Measurements from ENCODE around the gene FAN1.

The FAN1 gene

DNA sequence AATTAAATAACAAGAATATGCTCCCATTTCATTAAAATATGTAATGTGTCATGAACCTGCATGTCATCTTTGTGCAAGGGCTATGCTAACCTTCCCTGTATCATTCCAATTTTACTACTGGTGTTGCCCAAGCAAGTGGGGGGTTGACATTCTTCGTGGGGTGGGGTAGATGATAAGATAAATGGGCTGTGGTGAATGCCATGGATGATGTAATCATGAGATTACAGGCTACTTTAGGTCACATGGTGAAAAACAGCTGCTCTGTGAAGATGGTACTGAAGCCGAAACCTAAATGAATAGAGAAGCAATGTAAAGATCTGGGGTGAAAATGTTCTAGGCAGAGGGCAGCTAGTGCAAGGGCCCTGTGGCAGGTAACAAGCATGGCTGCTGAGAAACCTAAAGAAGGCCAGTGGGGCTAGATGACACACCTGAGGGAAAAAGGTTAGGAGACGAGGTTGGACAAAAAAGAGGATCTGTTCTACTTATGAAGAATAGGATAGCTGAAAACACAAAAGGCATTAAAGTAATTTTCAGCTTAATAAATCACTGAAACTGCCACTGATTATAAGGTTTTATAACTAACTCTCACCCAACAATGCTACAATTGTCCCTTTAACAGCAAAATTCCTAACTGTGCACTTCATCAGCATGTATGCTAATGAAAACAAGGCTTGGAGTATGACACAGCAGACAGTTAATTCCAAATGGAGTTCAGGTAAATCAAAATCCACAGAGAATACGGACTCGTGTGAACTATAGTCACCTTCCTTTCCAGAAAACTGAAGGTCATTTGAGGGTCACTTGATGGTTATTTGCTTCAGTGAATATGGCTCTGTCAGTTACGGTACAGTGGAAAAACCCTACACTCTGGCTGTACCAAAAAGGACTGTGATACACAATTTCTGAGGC is 52.8 kb downstream of the FAN1 start:
- Histone ChIP-seq H3K36me3 (ENCODE audit: insufficient read depth, low read length) (peaks cover 20% of the 10 kb centered on the region), H3K9ac (ENCODE audit: low read depth, low read length) (no peak overlapping the region), H3K4me1 (ENCODE audit: insufficient read depth, low read length) (peaks cover 10% of the 10 kb centered on the region), H3K9me3 (ENCODE audit: control insufficient read depth, insufficient read depth, low read length) (no peaks in the 10 kb centered on the region)

- no peak overlapping the region for H3K9ac ChIP-seq (ENCODE audit: low read depth, low read length)
- peaks cover 16% of the 10 kb centered on the region for H3K36me3 ChIP-seq (ENCODE audit: insufficient read depth, low read length)
- no peaks in the 10 kb centered on the region for H3K9me3 ChIP-seq (ENCODE audit: control insufficient read depth, insufficient read depth, low read length)
- H3K4me1 ChIP-seq (ENCODE audit: insufficient read depth, low read length) = peaks cover 6% of the 10 kb centered on the region
Measured at GRCh38 chr15:30958219-30958618, 54.5 kb downstream of the FAN1 start.

DNA sequence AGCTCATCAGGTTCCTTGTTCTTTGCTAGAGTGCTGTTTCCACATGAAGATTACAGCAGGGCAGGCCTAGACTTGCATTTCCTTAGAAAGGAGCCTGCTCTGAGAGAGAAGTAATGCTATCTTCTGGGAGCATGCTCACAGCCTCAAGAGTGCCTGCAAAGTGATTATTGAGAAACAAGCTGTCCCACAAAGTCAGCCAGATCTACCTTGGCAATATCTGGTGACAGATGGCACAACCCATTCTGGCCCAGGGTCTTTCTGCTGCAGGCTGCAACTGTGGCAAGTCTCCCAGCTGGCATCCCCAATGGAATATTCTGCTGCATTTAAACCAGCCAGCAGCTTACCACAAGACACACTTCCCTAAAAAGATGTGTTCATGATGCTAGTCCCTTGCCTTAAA is 58.4 kb downstream of the FAN1 start:
- Histone ChIP-seq H3K9ac (ENCODE audit: low read depth, low read length) (no peak overlapping the region), H3K36me3 (ENCODE audit: insufficient read depth, low read length) (peaks cover 18% of the 10 kb centered on the region), H3K9me3 (ENCODE audit: control insufficient read depth, insufficient read depth, low read length) (no peaks in the 10 kb centered on the region), H3K4me1 (ENCODE audit: insufficient read depth, low read length) (no peaks in the 10 kb centered on the region; the same call in 1 of the 2 replicates)

DNA sequence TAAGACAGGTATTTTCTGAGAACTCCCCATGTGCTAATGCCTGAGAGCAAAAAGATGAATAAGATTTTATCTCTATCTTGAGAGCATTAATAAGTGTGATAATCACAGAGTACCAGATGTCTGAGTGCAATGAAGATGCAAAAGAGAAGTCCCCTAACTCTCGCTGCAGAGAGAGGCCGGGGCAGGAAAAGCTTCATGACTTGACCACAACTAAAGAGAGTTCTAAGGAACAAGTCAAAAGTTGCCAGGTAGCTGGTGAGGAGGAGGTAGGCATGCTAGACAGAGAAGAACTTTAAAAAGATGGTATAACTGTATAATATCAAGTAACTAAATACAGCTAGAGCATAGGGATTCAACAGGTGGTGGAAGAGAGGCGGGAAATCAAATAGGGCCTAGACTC is 58.9 kb downstream of the FAN1 start:
- Histone ChIP-seq H3K9ac (ENCODE audit: low read depth, low read length) (no peak overlapping the region), H3K36me3 (ENCODE audit: insufficient read depth, low read length) (peaks cover 18% of the 10 kb centered on the region), H3K4me1 (ENCODE audit: insufficient read depth, low read length) (no peaks in the 10 kb centered on the region; the same call in 1 of the 2 replicates), H3K9me3 (ENCODE audit: control insufficient read depth, insufficient read depth, low read length) (no peaks in the 10 kb centered on the region)

DNA sequence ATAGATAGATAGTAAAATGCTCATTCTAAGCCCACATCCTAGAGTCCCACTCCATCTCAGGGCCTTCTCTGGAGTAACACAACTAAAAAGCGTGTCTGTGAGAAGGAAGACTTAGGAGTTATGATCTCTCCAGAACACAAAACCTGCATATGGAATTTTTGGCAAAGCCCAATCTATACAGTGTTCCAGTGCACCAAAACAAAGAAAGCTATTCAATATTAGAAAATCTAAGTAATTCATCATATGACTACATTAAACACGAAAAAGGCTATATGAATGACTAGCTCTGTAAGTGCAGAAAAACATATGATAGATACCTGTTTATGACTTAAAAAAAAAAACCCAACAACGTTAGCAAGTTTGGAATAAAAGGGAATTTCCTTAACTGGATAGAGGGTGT is 60.0 kb downstream of the FAN1 start:
- peaks cover 17% of the 10 kb centered on the region for H3K36me3 ChIP-seq (ENCODE audit: insufficient read depth, low read length)
- H3K9ac ChIP-seq (ENCODE audit: low read depth, low read length) = no peak overlapping the region
- H3K4me1 ChIP-seq (ENCODE audit: insufficient read depth, low read length) = no peaks in the 10 kb centered on the region; the same call in 1 of the 2 replicates
- H3K9me3 ChIP-seq (ENCODE audit: control insufficient read depth, insufficient read depth, low read length) = no peaks in the 10 kb centered on the region

DNA sequence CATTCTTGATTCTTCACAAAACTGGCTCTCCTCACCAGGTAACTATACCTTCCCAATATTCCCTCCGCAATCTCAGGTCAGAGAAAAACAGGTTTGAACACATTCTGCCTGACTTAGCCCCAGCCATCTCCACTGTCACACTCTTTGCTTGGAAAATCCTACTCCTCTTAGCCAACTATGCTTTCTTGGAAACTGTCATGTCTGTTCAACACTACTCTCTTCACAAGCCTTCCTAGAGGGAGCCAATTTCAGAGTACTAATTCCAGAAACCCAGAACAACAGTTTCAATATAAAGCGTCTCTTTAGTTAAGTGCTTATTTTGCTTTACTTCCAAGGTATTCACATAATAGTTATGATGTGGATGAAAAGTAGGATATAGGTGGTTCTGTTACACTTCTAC is 66.0 kb downstream of the FAN1 start:
- no peaks in the 10 kb centered on the region for H3K9me3 ChIP-seq (ENCODE audit: control insufficient read depth, insufficient read depth, low read length)
- peaks cover 2% of the 10 kb centered on the region; the same call in 1 of the 2 replicates for H3K4me1 ChIP-seq (ENCODE audit: insufficient read depth, low read length)
- H3K36me3 ChIP-seq (ENCODE audit: insufficient read depth, low read length) = peaks cover 4% of the 10 kb centered on the region; the same call in 1 of the 2 replicates

GRCh38 chr15:30973379-30973778 is 69.7 kb downstream of the FAN1 start:
- Histone ChIP-seq H3K9ac (ENCODE audit: low read depth, low read length) (no peak overlapping the region), H3K36me3 (ENCODE audit: insufficient read depth, low read length) (no peaks in the 10 kb centered on the region; the same call in 1 of the 2 replicates), H3K9me3 (ENCODE audit: control insufficient read depth, insufficient read depth, low read length) (no peaks in the 10 kb centered on the region), H3K4me1 (ENCODE audit: insufficient read depth, low read length) (peaks cover 2% of the 10 kb centered on the region; the same call in 1 of the 2 replicates)

More for the DNA sequence above, 66.0 kb downstream of the FAN1 start:
- H3K9ac ChIP-seq (ENCODE audit: low read depth, low read length) = no peak overlapping the region

GRCh38 chr15:30974112-30974511 is 70.4 kb downstream of the FAN1 start:
- Histone ChIP-seq H3K9me3 (ENCODE audit: control insufficient read depth, insufficient read depth, low read length) (no peaks in the 10 kb centered on the region), H3K36me3 (ENCODE audit: insufficient read depth, low read length) (no peaks in the 10 kb centered on the region; the same call in 1 of the 2 replicates), H3K9ac (ENCODE audit: low read depth, low read length) (no peak overlapping the region), H3K4me1 (ENCODE audit: insufficient read depth, low read length) (peaks cover 2% of the 10 kb centered on the region; the same call in 1 of the 2 replicates)

DNA sequence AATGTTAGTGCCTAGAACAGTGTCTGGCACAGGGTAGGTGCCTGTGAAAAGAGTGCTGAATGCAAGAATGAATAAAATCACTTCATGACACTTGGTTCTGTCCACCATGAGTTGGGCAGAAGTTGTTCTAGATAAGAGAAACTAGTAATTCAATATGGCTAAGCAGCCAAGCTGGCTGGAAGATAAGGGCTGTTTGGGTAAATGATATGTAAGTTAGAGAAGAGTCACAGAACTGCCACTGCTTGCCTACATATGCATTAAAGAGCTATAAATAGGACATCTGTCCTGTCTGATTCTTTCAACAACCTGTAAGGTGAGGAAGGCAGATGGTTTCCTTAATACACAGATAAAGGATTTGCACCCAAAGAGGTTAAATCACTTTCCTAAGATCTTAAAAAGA is 74.6 kb downstream of the FAN1 start:
- Histone ChIP-seq H3K9ac (ENCODE audit: low read depth, low read length) (no peak overlapping the region), H3K9me3 (ENCODE audit: control insufficient read depth, insufficient read depth, low read length) (no peaks in the 10 kb centered on the region), H3K4me1 (ENCODE audit: insufficient read depth, low read length) (no peaks in the 10 kb centered on the region), H3K36me3 (ENCODE audit: insufficient read depth, low read length) (peaks cover 2% of the 10 kb centered on the region; the same call in 1 of the 2 replicates)

- H3K9me3 ChIP-seq (ENCODE audit: control insufficient read depth, insufficient read depth, low read length) = no peaks in the 10 kb centered on the region
- no peaks in the 10 kb centered on the region for H3K4me1 ChIP-seq (ENCODE audit: insufficient read depth, low read length)
- H3K36me3 ChIP-seq (ENCODE audit: insufficient read depth, low read length) = peaks cover 2% of the 10 kb centered on the region; the same call in 1 of the 2 replicates
- no peak overlapping the region for H3K9ac ChIP-seq (ENCODE audit: low read depth, low read length)
Measured at GRCh38 chr15:30979457-30979856, 75.7 kb downstream of the FAN1 start.

DNA sequence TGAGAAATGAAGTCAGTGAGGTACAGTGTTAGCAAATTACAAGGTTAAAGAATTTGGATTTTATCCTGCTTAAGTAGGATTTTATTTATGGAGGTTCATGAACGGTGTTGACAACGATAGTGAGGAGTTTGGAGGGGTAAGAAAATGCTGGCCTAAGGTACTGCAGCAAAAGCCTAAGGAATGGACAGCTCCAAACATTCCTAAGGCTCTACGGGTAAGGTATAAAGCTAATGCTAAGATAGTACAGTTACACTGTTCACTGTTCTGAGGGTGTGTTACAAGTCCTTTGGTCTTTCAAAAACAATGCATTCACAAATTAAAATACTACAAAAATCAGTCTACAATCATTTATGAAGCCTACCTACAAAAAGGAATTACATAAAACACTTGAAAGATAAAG is 80.4 kb downstream of the FAN1 start:
- Histone ChIP-seq H3K9ac (ENCODE audit: low read depth, low read length) (no peak overlapping the region), H3K4me1 (ENCODE audit: insufficient read depth, low read length) (peaks cover 7% of the 10 kb centered on the region; the same call in 1 of the 2 replicates), H3K36me3 (ENCODE audit: insufficient read depth, low read length) (0 out of 2 replicates have a peak, but pooled peaks cover 2% of the 10 kb centered on the region), H3K9me3 (ENCODE audit: control insufficient read depth, insufficient read depth, low read length) (no peaks in the 10 kb centered on the region)

DNA sequence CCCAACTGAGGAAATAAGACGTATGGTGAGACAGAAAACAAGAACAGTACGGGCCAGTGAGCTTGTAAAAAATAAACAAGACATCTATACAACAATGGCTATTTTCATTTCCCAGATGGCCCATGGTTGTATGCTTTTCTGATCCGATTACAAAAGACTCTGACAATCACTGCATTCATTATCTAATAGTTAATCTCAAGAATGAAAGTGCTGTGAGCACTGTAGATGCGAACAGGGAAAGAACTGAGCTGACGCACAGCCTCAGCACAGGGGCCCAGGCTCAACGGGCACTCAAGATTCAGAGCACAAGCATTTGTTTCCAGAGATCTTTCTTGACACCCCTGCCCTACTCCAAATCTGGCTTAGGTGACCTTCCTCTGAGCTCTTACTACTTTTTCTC is 80.8 kb downstream of the FAN1 start:
- Histone ChIP-seq H3K4me1 (ENCODE audit: insufficient read depth, low read length) (peaks cover 7% of the 10 kb centered on the region; the same call in 1 of the 2 replicates), H3K36me3 (ENCODE audit: insufficient read depth, low read length) (0 out of 2 replicates have a peak, but pooled peaks cover 2% of the 10 kb centered on the region), H3K9ac (ENCODE audit: low read depth, low read length) (no peak overlapping the region), H3K9me3 (ENCODE audit: control insufficient read depth, insufficient read depth, low read length) (no peaks in the 10 kb centered on the region)

DNA sequence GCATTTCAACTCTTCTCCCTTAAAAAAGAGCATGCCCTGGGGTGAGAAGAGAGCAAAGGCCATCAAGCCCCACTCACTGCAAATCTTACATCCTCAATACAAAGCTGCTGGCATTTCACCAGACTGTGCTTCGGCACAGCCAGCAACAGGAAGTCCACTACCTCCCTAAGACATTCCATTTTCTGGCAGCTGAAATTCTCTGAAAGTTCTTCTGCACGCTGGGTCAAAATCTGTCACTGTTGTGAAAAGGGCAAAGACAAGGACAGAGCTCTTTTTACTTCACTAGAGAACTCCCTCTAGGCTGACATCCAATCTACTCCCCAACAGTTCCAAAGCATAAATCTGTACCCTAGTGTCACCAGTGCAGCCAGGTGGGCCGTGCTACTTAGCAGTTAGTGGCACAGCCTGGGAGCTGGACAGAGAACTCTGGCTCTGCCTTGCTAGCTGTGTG is 81.4 kb downstream of the FAN1 start:
- Histone ChIP-seq H3K9me3 (ENCODE audit: control insufficient read depth, insufficient read depth, low read length) (no peaks in the 10 kb centered on the region), H3K4me1 (ENCODE audit: insufficient read depth, low read length) (peaks cover 7% of the 10 kb centered on the region; the same call in 1 of the 2 replicates), H3K9ac (ENCODE audit: low read depth, low read length) (no peak overlapping the region), H3K36me3 (ENCODE audit: insufficient read depth, low read length) (0 out of 2 replicates have a peak, but pooled peaks cover 2% of the 10 kb centered on the region)

GRCh38 chr15:30990036-30990435 is 86.3 kb downstream of the FAN1 start:
- H3K9ac ChIP-seq (ENCODE audit: low read depth, low read length) = peak overlapping the region; percentile 95; the same call in 1 of the 2 replicates
- H3K9me3 ChIP-seq (ENCODE audit: control insufficient read depth, insufficient read depth, low read length) = no peaks in the 10 kb centered on the region
- H3K4me1 ChIP-seq (ENCODE audit: insufficient read depth, low read length) = peaks cover 4% of the 10 kb centered on the region; the same call in 1 of the 2 replicates
- no peaks in the 10 kb centered on the region for H3K36me3 ChIP-seq (ENCODE audit: insufficient read depth, low read length)
